Panc1 (cell line): Measurements from ENCODE around the gene HCN1. TPM values are rescaled to one million over a fixed set of nuclear protein-coding genes. Genes with fewer than 3 reads are reported as not detected.

ENCODE experiments used
- ATAC-seq: fragments of 200-7000 bp; cut with Tn5 transposase; 2 replicates; pipeline ENCODE4 v1.9.1; 2020; ENCODE audit warnings: mild to moderate bottlenecking, moderate library complexity
- BruUV-seq: library from RNA; stranded (reverse); fragments of 400-500 nt; replicated peaks from 2 replicates; lab custom pipeline; 2021; lab: Mats Ljungman, UMichigan
- CTCF ChIA-PET: fragments of 300-600 bp; sonication (Branson Sonifier 250); formaldehyde crosslinking; loops from one replicate; lab custom pipeline; 2022; ENCODE audit warnings: antibody characterized with exemption; lab: Charles Lee
- POLR2A ChIA-PET: fragments of 300-600 bp; sonication (Branson Sonifier 250); formaldehyde crosslinking; loops from one replicate; lab custom pipeline; 2022; ENCODE audit warnings: antibody characterized with exemption; lab: Charles Lee
- DNase-seq: peaks from one replicate; pipeline ENCODE4 v3.0.0-alpha.2; 2010; ENCODE audit warnings: low read depth, low spot score
- H3K27ac ChIP-seq: 2 replicates; pipeline ENCODE4 v1.5.1; 2011; ENCODE audit warnings: mild to moderate bottlenecking, low read length, inconsistent platforms
- H3K27me3 ChIP-seq: fragments of 200-500 bp; sonication (Bioruptor generic); 2 replicates; pipeline ENCODE4 v1.6.0; 2014; ENCODE audit warnings: low read length, inconsistent platforms; ENCODE audit not compliant: control insufficient read depth, insufficient read depth
- H3K36me3 ChIP-seq: fragments of 200-500 bp; sonication (Bioruptor generic); 2 replicates; pipeline ENCODE4 v1.5.1; 2014; ENCODE audit warnings: inconsistent platforms, mild to moderate bottlenecking, low read length, moderate library complexity; ENCODE audit not compliant: control insufficient read depth, insufficient read depth
- H3K4me1 ChIP-seq: 2 replicates; pipeline ENCODE4 v1.5.1; 2011; ENCODE audit warnings: inconsistent platforms, mild to moderate bottlenecking, low read length, moderate library complexity; ENCODE audit not compliant: control insufficient read depth, insufficient read depth
- H3K4me3 ChIP-seq, 2 experiments: 2 replicates each; pipeline ENCODE4 v1.5.1; 2011 to 2012; ENCODE audit warnings: low read depth in 2 of 2, low read length in 2 of 2, mild to moderate bottlenecking in 2 of 2, inconsistent platforms in 1 of 2, moderate library complexity in 1 of 2
- H3K9me3 ChIP-seq: fragments of 200-500 bp; sonication (Bioruptor generic); 2 replicates; pipeline ENCODE4 v1.5.1; 2014; ENCODE audit warnings: low read depth, mild to moderate bottlenecking, inconsistent platforms, low read length, moderate library complexity; ENCODE audit not compliant: control insufficient read depth, insufficient read depth
- POLR2AphosphoS5 ChIP-seq: IDR thresholded peaks from 2 replicates; pipeline ENCODE4 v1.6.1; 2012; ENCODE audit warnings: mild to moderate bottlenecking, low read depth, low read length, moderate library complexity
- REST ChIP-seq, 2 experiments: IDR thresholded peaks; 2 replicates each; pipeline ENCODE4 v1.6.1; 2011 to 2012; ENCODE audit warnings: low read depth in 2 of 2, control low read depth in 1 of 2, low read length in 1 of 2, mild to moderate bottlenecking in 1 of 2, moderate library complexity in 1 of 2; ENCODE audit not compliant: insufficient read depth in 1 of 2
- SIN3A ChIP-seq: IDR thresholded peaks from 2 replicates; pipeline ENCODE4 v1.6.1; 2012; ENCODE audit warnings: low read depth, mild to moderate bottlenecking, low read length, moderate library complexity, borderline replicate concordance; ENCODE audit not compliant: insufficient read depth
- TCF7L2 ChIP-seq: IDR thresholded peaks from 2 replicates; pipeline ENCODE4 v1.6.1; 2011; ENCODE audit warnings: mild to moderate bottlenecking, low read depth, low read length, inconsistent platforms
- in situ Hi-C: cut with HindIII; loops from 2 replicates; pipeline ENCODE4 v1.10.0; 2016; ENCODE audit warnings: low sequenced_read_pairs, low pct_unique_long_range_greater_than_20kb
- intact Hi-C: fragments of 100-400 bp; cut with micrococcal nuclease; formaldehyde crosslinking; loops from one replicate; pipeline ENCODE4 v1.10.0; 2022; ENCODE audit not compliant: unreplicated experiment
- total RNA-seq: library from RNA; stranded (reverse); gene quantifications from one replicate; pipeline ENCODE4 v1.2.1, GENCODE V29; 2021; ENCODE audit not compliant: unreplicated experiment
- TF ChIP-seq, protein P1 (sequence below): fragments of 450-650 bp; IDR thresholded peaks from 2 replicates; pipeline ENCODE4 v1.5.1; 2017; ENCODE audit warnings: mild to moderate bottlenecking

Gene HCN1
- total RNA-seq, 1 experiment from 2014 or later, result 0.36 TPM

- no peak overlapping the region for H3K4me3 ChIP-seq
- intact Hi-C loops (no loop called here), in situ Hi-C loops (no loop called here)
- no peaks in the 10 kb centered on the region for H3K27me3 ChIP-seq
- ATAC-seq (no peak), DNase-seq (no peak)
- no peaks in the 10 kb centered on the region for H3K4me1 ChIP-seq
- ChIA-PET CTCF (no interaction called here), POLR2A (no interaction called here)
- TF ChIP-seq REST (IDR thresholded peaks at IDR 0.05; ENCODE audit: insufficient read depth in 1 of 2, low read depth in 2 of 2, low read length in 1 of 2) (no peak), POLR2AphosphoS5 (no peak), SIN3A (no peak), TCF7L2 (no peak)
- TF ChIP-seq, protein P1, sequence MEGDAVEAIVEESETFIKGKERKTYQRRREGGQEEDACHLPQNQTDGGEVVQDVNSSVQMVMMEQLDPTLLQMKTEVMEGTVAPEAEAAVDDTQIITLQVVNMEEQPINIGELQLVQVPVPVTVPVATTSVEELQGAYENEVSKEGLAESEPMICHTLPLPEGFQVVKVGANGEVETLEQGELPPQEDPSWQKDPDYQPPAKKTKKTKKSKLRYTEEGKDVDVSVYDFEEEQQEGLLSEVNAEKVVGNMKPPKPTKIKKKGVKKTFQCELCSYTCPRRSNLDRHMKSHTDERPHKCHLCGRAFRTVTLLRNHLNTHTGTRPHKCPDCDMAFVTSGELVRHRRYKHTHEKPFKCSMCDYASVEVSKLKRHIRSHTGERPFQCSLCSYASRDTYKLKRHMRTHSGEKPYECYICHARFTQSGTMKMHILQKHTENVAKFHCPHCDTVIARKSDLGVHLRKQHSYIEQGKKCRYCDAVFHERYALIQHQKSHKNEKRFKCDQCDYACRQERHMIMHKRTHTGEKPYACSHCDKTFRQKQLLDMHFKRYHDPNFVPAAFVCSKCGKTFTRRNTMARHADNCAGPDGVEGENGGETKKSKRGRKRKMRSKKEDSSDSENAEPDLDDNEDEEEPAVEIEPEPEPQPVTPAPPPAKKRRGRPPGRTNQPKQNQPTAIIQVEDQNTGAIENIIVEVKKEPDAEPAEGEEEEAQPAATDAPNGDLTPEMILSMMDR, result no peak
- H3K27ac ChIP-seq, result no peak overlapping the region
- no peaks in the 10 kb centered on the region for H3K9me3 ChIP-seq
- H3K36me3 ChIP-seq, result no peaks in the 10 kb centered on the region
- no TSS peak for BruUV-seq
Observed at GRCh38 chr5:45684118-45684517, 12.1 kb downstream of the HCN1 start.

- DNase-seq (no peak), ATAC-seq (no peak)
- Histone ChIP-seq H3K27ac (no peak overlapping the region), H3K4me1 (no peaks in the 10 kb centered on the region), H3K36me3 (no peaks in the 10 kb centered on the region), H3K9me3 (no peaks in the 10 kb centered on the region), H3K27me3 (no peaks in the 10 kb centered on the region), H3K4me3 (no peak overlapping the region)
- CTCF ChIA-PET, result no interaction called here
- intact Hi-C loops (no loop called here), in situ Hi-C loops (no loop called here)
- POLR2A ChIA-PET, result no interaction called here
- TF ChIP-seq SIN3A, result no peak
- TF ChIP-seq, protein P1, result no peak
- TF ChIP-seq POLR2AphosphoS5, result no peak
- TF ChIP-seq REST (IDR thresholded peaks at IDR 0.05; ENCODE audit: insufficient read depth in 1 of 2, low read depth in 2 of 2, low read length in 1 of 2), result no peak
- TF ChIP-seq TCF7L2, result no peak
- BruUV-seq, result no TSS peak
Observed at GRCh38 chr5:45680950-45681349, 15.2 kb downstream of the HCN1 start.
